NCI-H526 treated with DMSO at 0.1 percent for 48 hours (cell line): ENCODE measurements around the gene CDC14C.

Experiments used
- DNase-seq: peaks from one replicate; lab custom pipeline; 2025; lab: John Stamatoyannopoulos, UW

The CDC14C gene

GRCh38 chr7:48976253-48976652 lies 51.9 kb downstream of the CDC14C start:
- DNase-seq: no peak

- no peak for DNase-seq
These were observed 52.5 kb downstream of the CDC14C start for GRCh38 chr7:48976850-48977249.
